HG02588 (cell line): ENCODE measurements around the gene GLRA2.

Experiments used
- ATAC-seq: cut with Tn5 transposase; IDR thresholded peaks from one replicate; pipeline ENCODE4 v1.9.1; 2021; ENCODE audit warnings: mild to moderate bottlenecking, moderate library complexity; ENCODE audit not compliant: unreplicated experiment

Gene GLRA2

DNA sequence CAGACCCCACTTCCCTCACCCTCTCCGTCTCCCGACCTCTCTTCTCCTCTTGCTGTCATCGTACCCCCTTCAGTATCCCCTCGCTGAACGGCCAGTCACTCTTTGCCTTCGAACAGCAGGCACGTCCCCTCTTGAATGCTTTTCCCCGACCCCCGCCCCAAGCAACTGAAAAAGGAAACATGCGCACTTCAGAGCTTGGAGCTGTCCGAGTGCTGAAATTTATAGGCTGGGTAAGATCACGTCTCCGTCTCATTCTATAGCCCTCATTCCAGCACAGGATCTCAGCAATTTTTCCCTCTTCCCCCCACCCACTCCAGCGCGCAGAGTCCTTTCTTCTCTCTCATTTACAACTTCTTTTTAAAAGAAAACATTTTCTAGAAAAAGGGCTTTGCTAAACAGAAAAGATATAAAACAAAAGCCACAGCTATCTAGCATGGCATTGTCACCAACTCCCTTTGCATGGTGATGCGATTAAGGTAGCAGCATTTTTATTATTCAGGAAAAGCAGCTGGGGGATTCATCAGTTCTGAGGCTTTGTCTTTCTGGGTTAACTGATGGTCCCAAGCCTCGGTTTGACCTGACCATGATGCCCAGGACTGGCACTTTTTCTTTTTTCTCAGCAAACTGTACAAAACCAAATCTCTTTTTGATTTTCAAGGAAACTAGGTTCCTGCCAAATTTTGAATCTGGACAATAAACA, at the start of gene GLRA2:
TSS of gene GLRA2 (plus strand) at position 247 of the 700 bp plus-strand sequence. CDS start 522 bp downstream, outside the sequence.
- ATAC-seq = no peak

DNA sequence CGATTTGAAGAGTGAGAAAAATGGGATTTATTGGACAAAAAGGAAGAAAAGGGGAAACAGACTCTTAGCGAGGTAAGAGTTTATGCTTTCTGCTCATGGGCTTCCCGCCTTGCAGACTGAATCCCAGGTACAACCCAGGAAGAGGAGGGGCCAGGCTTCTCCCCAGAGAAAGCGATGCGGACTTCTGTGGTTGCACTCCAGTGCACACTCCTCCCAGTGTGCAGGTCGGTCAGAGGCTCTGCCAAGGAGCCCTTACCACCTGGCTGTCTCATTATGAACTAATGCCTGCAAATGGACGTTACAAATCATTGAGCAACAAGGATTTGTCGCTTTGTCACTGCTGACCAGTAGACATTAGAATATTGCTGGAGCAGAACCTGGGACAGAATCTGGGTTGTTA, 39.9 kb upstream of the GLRA2 start:
- ATAC-seq = no peak

DNA sequence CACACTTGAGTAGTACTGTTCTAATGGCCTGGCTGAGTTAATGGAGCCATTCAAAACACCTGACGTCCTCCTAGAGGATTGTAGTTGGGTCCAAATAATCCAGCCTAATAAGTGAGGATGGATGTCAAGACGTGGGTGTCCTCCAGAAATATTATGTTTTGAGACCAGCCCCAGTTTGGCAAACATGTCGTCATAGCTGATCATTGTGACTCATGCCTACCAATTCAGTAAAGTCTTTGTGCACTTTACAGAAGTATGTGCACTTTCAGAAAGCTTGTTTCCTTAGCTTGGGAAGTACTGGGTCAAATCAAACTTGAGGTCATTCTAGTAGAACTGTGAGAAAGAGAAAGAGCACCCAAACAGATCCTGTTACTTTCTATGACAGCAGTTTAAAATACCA, 37.6 kb upstream of the GLRA2 start:
- no peak for ATAC-seq

DNA sequence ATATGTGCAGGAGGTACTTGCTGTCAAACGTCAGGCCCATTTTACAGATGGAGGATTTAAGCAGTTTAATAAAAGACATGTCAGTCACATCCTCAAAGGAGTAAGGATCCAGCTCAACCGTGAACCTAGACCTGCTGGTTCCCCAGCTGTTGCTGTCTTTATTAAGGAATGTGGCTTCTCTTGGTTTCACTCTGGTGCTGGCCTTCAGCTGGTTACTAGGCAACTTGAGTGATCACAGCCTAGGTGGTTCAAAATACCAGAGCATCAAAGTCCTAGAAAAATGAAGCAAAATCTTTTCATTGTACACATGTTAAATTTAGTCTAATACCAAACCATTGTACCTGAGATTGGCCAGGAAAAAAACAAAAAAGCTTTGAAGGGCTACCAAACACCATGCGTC, 32.7 kb upstream of the GLRA2 start:
- ATAC-seq = peak; percentile 37

DNA sequence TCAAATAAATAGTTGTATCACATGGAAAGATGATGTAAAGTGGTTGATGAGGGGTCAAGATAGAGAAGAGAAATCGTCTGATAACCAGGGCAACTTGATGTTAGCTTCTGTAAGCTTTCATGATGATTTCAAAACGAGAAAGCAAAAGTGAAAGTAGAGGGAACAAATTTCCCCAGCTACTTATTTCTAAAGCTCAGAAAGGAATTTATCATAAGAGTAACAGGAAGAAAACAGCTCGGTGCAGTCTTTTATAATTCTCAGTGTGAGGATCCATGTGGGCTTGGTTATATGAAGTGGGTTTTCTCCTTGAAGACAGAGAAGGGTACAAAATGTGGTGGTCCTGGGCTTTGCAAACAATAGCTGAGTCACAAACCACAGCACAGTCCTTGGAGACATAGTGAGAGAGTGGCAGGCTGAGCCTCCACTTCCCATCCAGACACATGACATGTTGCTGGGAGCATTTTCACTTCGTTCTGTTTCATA, 32.1 kb upstream of the GLRA2 start:
- ATAC-seq = peak; percentile 59

DNA sequence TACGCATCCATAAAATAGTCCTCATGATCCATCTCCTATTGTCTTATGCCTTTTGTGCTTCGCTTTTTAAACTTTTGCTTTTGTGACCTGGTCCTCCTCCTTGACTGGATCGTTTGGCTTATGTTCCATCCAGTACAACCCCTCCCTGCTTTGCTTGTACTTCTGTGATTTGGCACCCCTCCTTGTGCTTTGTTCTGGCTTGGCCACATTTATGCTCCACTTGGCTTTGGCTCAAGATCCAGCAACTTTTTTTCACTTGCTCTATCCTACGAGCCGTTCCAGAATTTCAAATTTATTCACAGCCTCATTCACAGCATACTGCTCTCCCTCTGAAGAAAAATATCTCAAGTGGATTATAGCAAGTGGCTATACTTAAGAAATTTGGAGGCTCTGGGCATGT, 28.0 kb upstream of the GLRA2 start:
- no peak for ATAC-seq

DNA sequence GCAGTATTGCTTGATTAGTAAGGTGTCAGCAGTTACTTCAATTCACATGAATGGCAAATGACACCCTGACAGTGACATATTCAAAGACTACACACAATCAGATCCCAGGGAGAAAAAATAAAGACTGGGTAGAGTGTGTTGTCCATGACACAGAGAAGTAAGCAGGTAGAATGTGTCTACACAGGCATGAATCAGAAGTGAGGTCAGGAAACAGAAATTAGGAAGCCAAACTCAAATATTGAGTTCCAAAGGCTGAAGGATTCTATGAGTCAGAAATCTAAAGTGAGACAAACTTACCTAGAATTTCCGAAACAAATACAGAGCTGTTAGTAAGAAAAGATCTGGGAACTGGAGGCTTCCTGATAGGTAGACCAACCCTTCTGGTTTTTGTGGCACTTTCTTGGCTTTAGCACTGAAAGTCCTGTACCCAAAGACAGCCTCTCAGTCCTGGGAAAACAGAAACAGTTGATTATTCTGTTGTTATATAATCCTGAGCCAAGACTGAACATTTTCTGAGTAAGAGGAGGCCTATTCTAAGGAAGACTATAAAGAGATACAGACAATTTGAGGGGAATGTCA, 24.3 kb upstream of the GLRA2 start:
- no peak for ATAC-seq

DNA sequence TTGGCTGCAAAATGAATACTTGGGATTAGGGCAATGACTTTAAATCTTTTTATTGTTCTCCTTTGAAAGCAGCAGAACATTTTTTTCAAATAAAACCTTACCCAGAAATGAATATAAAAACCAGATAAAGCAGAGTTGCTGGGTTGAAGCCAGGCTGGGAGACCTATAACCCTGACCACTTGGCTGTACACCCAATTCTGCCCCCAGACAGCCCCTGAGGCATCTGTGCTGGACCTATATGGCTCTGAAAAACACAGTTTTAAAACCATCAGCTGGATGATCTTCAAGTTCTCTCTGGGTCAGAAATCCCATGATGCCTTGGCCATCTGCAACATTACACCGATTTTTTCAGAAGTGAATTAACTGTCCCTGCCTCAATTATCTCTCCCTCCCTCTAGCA, 23.7 kb upstream of the GLRA2 start:
- no peak for ATAC-seq

DNA sequence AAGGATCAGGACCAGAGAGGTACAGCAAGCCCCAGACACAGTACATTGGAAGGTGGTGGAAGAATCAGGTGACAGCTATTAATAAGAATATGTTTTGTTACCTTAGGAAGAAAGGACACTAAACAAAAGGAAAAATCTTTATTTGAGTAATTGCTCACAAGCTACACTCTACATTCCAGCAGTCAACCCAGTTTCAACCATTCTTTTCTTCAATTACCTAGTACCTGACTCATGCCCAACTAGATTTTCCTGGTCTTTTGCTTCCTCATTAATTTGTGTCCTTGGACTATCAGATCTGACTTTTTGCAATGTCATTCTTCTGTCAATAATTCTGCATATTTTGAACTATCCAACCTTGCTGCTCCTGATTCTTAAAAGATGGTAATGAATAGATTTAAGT, 22.5 kb upstream of the GLRA2 start:
- no peak for ATAC-seq

DNA sequence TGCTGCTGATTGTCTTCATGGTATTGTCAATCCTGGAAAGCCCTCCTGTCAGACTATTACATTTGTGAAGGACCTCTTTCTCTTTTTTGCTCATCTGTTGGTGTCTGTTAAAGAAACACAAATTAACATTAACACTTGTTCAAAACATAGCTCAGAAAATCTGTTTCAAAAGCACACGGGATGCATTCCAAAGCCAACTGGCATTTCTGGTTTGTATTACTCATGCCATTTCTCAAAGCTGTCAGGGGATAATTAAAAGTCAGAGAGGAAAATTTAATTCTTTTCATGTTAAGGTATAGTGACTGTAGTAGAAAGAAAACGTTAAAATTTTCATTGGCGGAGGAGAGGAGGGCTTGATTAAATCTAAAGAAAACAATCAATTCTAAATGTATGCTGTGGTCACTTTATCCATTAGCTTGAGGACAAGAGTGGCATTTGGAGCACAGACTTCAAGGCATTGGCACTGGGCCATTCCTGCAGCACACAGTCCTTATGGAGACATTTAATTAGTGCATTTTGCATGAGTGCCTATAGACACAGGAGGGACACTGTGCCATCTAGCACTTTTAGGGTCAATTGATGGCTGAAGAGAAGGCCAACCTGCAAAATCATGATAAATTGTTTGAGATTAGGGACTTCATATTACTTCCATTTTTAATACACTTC, 21.2 kb upstream of the GLRA2 start:
- no peak for ATAC-seq

DNA sequence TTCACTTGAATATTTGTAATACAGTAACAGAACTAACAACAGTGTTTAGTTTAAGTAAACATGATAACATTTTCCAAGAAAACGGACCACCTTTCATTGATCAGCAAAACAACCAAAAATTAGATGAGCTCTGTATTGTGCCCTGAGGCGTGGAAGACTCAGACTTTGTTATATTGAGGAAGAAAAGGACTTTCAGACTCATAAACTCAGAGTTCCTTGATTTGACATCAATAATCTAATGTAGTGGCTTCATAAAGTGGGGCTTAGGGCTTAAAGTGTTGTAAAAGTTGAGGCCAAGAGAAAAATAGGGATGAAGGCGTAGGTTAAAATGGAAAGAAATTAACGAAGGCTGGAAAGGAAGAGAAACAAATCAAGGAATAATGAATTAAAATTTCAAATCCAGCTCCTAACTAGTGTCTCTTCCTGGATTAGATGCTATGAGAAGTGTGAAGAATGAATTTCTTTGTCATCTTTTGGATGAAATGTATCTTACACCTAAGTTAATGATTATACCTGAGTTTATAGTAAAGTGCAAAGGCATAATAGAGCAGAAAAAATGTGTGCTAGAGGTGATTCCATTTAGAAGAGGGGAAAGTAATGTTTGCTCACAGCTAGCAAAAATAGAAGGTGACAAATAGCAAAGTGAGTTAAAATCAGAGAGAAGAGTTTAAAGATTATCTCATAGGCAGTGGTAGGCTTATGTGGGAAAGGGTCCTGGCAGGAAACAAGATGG, 19.8 kb upstream of the GLRA2 start:
- ATAC-seq = no peak

DNA sequence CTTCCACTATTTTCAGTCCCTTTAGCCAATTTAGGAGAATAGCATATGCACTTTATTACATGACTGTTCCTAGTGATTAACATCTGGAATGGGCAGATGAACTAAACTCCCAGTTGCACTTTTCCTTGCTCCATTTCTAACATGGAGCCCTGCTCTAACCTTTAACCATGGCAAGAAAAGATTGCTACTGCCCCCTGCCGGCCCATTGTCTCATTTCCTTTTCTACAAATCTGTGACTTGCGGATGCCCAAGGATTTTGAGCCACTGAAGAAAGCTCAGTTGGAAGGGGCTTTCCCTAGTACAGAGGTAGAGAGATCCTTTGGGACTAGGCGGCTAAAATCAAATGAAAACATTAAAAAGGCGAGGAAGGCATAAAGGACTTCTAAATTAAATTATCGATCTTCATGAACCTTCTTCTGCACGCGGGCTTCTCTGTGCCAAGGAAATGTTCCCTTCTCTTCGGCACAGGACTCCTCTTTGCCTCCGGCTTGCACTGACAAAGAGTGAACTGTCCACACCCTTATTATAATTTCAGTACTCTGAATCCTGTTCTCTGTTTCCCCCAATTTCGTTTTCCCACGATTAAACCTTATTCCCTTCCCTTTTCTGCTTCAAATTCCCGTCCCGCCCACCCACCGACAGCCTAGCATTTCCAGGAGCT, 577 bp upstream of the GLRA2 start:
- ATAC-seq = no peak

DNA sequence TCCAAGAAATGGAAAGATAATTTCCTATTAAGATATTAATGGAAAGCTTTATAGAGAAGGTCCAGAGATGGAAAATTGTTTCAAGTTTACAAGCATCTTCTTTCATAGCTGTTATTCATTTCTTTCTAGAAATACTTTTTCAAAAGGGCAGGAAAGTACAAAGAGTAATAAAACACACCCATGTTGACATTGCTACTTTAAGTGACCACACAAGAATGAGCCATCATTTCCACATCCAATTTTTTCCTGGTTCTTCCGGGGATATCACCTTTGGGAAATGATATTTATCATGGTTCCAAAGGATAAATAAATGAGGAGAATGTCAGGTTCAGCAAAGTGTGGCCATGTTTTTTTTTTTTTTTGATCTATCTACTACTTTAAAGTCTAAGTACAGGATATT, 4.5 kb downstream of the GLRA2 start:
- no peak for ATAC-seq

DNA sequence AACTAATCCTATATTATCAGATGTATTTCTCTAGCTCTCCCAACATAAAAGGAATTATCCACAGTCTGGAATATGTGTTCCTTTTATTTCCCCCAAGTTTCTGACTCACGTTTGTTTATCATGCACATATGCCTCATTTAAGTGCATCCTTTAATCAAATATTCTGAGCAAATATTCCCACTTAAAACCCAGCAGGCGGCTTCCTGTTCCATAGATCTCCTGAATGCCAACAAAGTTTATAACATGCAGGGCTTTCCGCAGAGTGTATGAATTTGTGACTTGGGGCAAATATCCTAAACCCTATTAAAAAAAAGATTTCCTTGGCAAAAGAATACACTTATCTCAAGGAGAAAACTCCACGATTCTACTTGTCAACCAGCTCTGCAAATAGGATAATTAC, 16.9 kb downstream of the GLRA2 start:
- ATAC-seq = no peak

DNA sequence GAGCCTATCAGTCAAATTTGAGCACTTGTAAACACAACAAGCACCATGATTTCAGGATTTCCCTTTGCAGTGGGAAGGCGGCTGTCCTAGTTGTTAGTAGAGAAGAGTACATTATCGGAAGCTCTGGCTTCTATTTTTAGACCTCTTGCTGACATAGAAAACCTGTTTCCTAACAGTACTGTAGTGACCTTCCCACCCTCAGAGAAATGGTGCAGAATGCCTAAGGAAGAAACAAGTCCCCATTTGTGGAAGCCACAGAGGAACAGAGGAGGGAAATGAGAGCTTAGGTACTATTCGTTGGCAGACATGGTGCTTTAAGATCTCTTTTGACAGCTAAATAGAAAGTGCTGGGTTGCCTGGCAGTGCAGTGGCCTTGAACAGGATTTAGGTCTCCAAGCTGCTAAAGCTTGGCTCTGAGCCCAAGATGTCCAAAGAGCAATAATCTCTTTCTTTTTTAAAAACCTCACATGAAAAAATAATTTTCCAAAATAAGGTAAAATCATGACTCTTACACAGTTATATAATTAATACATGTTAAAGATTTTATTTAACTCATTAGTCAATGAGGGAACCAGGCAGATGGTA, 24.9 kb downstream of the GLRA2 start:
- ATAC-seq = no peak

DNA sequence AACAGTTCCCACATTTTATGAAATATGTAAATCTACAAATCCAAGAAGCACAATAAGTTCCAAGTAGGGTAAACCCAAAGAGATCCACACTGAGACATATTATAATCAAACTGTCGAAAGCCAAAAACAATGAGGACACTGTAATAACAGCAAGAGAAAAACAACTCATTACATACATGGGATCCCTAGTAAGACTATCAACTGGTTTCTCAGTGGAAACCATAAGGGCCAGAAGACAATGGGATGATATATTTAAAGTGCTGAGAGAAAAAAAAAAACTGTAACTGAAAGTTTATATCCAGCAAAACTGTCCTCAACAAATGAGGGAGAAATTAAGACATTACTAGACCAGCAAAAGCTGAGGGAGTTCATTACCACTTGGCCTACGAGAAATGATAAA, 34.7 kb downstream of the GLRA2 start:
- ATAC-seq = no peak

DNA sequence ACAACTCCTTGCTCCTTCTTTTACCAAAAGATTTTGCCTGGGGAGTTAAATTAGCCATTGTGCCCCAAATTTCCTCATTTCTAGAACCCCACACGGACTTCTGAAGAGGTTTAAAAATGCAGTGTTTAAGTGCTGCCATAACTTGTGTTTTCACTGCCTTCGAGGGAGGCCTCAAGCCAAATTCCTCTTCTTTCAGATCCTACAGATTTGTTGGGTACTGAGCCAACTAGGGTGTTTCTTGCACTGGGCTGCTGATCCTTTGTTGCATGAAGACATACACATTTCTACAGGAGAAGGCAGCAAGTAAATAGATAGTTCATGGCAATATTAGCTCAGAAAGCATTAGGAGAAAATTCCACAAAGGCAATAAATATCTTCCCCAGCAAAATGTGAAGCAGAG, 43.8 kb downstream of the GLRA2 start:
- ATAC-seq = no peak

DNA sequence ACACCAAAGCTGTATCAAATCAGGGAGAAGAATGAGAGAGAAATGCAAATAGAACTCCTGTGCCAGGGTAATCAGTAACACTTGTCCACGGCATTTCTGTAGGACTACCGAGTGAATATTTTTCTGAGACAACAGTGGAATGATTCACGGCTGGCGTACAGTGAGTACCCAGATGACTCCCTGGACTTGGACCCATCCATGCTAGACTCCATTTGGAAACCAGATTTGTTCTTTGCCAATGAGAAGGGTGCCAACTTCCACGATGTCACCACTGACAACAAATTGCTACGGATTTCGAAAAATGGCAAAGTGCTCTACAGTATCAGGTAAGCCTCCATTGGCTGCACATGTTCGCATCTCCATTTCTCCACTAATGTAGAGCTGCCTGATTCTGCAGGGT, 51.7 kb downstream of the GLRA2 start:
- no peak for ATAC-seq

DNA sequence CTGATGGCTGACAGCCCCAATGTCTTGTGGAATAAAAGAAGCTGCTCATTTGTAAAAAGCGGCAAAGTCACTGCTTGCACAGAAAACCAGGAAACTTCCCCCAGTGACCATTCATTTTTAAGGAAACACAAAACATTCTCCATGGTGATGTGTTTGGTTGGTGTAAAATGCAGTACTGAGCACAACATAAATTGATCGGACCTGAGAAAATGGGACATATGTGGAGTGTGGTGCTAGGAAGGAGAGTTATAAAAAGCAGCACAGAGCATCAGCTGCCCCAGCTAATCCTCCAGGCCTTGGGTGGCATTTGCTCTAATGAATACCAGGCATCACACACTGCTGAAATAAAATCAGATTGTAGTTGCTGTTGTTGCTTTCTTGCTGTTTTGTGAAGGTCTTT, 55.2 kb downstream of the GLRA2 start:
- ATAC-seq = no peak

DNA sequence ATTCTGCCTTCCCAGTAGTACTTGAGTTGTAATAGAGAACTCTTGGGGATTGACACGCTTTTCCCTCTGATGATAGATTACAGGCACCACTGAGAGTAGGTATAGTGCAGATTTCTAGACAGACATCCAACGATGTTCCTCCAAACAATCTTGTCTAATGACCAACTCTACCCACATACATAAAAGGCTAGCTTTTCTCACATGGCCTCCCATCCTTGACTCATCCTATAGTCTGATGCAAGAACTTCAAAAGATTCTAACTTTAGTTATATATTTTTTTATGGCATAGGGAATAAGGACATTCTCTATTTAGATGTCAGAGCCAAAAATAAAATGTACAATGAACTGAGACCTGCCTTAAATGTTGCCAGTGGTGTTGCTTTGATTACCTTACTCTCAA, 60.9 kb downstream of the GLRA2 start:
- ATAC-seq = no peak
